ENCODE results near the gene MOCS1. TPM values are rescaled to one million over a fixed set of nuclear protein-coding genes. Genes with fewer than 3 reads are reported as not detected.

Gene MOCS1
- total and polyA plus RNA-seq, 2 experiments from 2014 or later = 7.3 to 9.0 TPM

GRCh38 chr6:39897698-39898097 lies 36.6 kb downstream of the MOCS1 start:
- 95 to 98% methylated on average over 3 of the region's 3 CpGs for WGBS, 2 experiments (ENCODE audit: low coverage in 1 of 2, low lambda C conversion rate in 2 of 2, missing lambda C conversion rate in 2 of 2)
- Histone ChIP-seq H3K79me2 (ENCODE audit: insufficient read depth) (no peaks in the 10 kb centered on the region), H3K4me1 (ENCODE audit: insufficient read depth) (no peaks in the 10 kb centered on the region), H2AFZ (no peak overlapping the region), H3K4me3 (no peak overlapping the region), H3K9ac (no peak overlapping the region), H3K4me2 (ENCODE audit: unreplicated experiment) (no peak overlapping the region), H4K20me1 (ENCODE audit: insufficient read depth) (no peaks in the 10 kb centered on the region), H3K27me3 (replicated peaks; ENCODE audit: insufficient read depth) (no peaks in the 10 kb centered on the region), H3K27ac (no peak overlapping the region), H3K9me3 (ENCODE audit: low read depth) (no peaks in the 10 kb centered on the region), H3K9me2 (ENCODE audit: insufficient read depth) (no peaks in the 10 kb centered on the region), H3F3A (ENCODE audit: insufficient read depth) (no peaks in the 10 kb centered on the region), H3K36me3 (ENCODE audit: low read depth) (no peaks in the 10 kb centered on the region)
- in situ Hi-C loops (cut with MboI) = no loop called here
- no peak for DNase-seq
- no peak for TF ChIP-seq EZH2 (IDR thresholded peaks at IDR 0.05; ENCODE audit: insufficient read depth, poor library complexity, severe bottlenecking)
- TF ChIP-seq EZH2phosphoT487 (IDR thresholded peaks at IDR 0.05; ENCODE audit: insufficient read depth, low read depth) = no peak

GRCh38 chr6:39896701-39897100 lies 37.6 kb downstream of the MOCS1 start:
- Histone ChIP-seq H3K4me1 (ENCODE audit: insufficient read depth) (no peaks in the 10 kb centered on the region), H3K9me2 (ENCODE audit: insufficient read depth) (no peaks in the 10 kb centered on the region), H3K4me2 (ENCODE audit: unreplicated experiment) (no peak overlapping the region), H3K9ac (no peak overlapping the region), H3K36me3 (ENCODE audit: low read depth) (no peaks in the 10 kb centered on the region), H3K4me3 (no peak overlapping the region), H3K79me2 (ENCODE audit: insufficient read depth) (no peaks in the 10 kb centered on the region), H3F3A (ENCODE audit: insufficient read depth) (no peaks in the 10 kb centered on the region), H4K20me1 (ENCODE audit: insufficient read depth) (no peaks in the 10 kb centered on the region), H3K27ac (no peak overlapping the region), H2AFZ (no peak overlapping the region), H3K9me3 (ENCODE audit: low read depth) (no peaks in the 10 kb centered on the region), H3K27me3 (replicated peaks; ENCODE audit: insufficient read depth) (no peaks in the 10 kb centered on the region)
- TF ChIP-seq EZH2 (IDR thresholded peaks at IDR 0.05; ENCODE audit: insufficient read depth, poor library complexity, severe bottlenecking) (no peak), EZH2phosphoT487 (IDR thresholded peaks at IDR 0.05; ENCODE audit: insufficient read depth, low read depth) (no peak)
- WGBS, 2 experiments (ENCODE audit: low coverage in 1 of 2, low lambda C conversion rate in 2 of 2, missing lambda C conversion rate in 2 of 2) = 91 to 92% methylated on average over 12 of the region's 12 CpGs
- no peak for DNase-seq
- in situ Hi-C loops (cut with MboI) = no loop called here

- H4K20me1 ChIP-seq (ENCODE audit: insufficient read depth) = no peaks in the 10 kb centered on the region
- H3K36me3 ChIP-seq (ENCODE audit: low read depth) = no peaks in the 10 kb centered on the region
- H3K9ac ChIP-seq = no peak overlapping the region
- no peak overlapping the region for H3K4me3 ChIP-seq
- H3F3A ChIP-seq (ENCODE audit: insufficient read depth) = no peaks in the 10 kb centered on the region
- WGBS, 2 experiments (ENCODE audit: low coverage in 1 of 2, low lambda C conversion rate in 2 of 2, missing lambda C conversion rate in 2 of 2) = 81 to 87% methylated on average over 8 of the region's 8 CpGs
- H3K9me3 ChIP-seq (ENCODE audit: low read depth) = no peaks in the 10 kb centered on the region
- TF ChIP-seq EZH2phosphoT487 (IDR thresholded peaks at IDR 0.05; ENCODE audit: insufficient read depth, low read depth) (no peak), EZH2 (IDR thresholded peaks at IDR 0.05; ENCODE audit: insufficient read depth, poor library complexity, severe bottlenecking) (no peak)
- no peak for DNase-seq
- H3K27ac ChIP-seq = no peak overlapping the region
- H3K4me1 ChIP-seq (ENCODE audit: insufficient read depth) = peaks cover 3% of the 10 kb centered on the region; the same call in 1 of the 2 replicates
- in situ Hi-C loops (cut with MboI) = no loop called here
- H2AFZ ChIP-seq = no peak overlapping the region
- H3K27me3 ChIP-seq (replicated peaks; ENCODE audit: insufficient read depth) = no peaks in the 10 kb centered on the region
- no peak overlapping the region for H3K4me2 ChIP-seq (ENCODE audit: unreplicated experiment)
- H3K79me2 ChIP-seq (ENCODE audit: insufficient read depth) = no peaks in the 10 kb centered on the region
- H3K9me2 ChIP-seq (ENCODE audit: insufficient read depth) = no peaks in the 10 kb centered on the region
Measured at GRCh38 chr6:39893286-39893685, 41.0 kb downstream of the MOCS1 start.

- TF ChIP-seq EZH2phosphoT487 (IDR thresholded peaks at IDR 0.05; ENCODE audit: insufficient read depth, low read depth) = no peak
- TF ChIP-seq EZH2 (IDR thresholded peaks at IDR 0.05; ENCODE audit: insufficient read depth, poor library complexity, severe bottlenecking) = no peak
- no peaks in the 10 kb centered on the region for H3F3A ChIP-seq (ENCODE audit: insufficient read depth)
- H4K20me1 ChIP-seq (ENCODE audit: insufficient read depth) = no peaks in the 10 kb centered on the region
- in situ Hi-C loops (cut with MboI) = no loop called here
- peak; percentile 79 for DNase-seq
- H2AFZ ChIP-seq = no peak overlapping the region
- no peaks in the 10 kb centered on the region for H3K27me3 ChIP-seq (replicated peaks; ENCODE audit: insufficient read depth)
- no peak overlapping the region for H3K27ac ChIP-seq
- no peak overlapping the region for H3K4me2 ChIP-seq (ENCODE audit: unreplicated experiment)
- no peak overlapping the region for H3K9ac ChIP-seq
- no peaks in the 10 kb centered on the region for H3K9me2 ChIP-seq (ENCODE audit: insufficient read depth)
- WGBS, 2 experiments (ENCODE audit: low coverage in 1 of 2, low lambda C conversion rate in 2 of 2, missing lambda C conversion rate in 2 of 2) = 23 to 35% methylated on average over 2 of the region's 2 CpGs
- no peaks in the 10 kb centered on the region for H3K9me3 ChIP-seq (ENCODE audit: low read depth)
- no peak overlapping the region for H3K4me3 ChIP-seq
- no peaks in the 10 kb centered on the region for H3K79me2 ChIP-seq (ENCODE audit: insufficient read depth)
- H3K36me3 ChIP-seq (ENCODE audit: low read depth) = no peaks in the 10 kb centered on the region
- peaks cover 9% of the 10 kb centered on the region for H3K4me1 ChIP-seq (ENCODE audit: insufficient read depth)
Measured at GRCh38 chr6:39892490-39893129, 41.7 kb downstream of the MOCS1 start.
